Mucosa of rectum (tissue), 2 donors: ENCODE measurements around the gene TBC1D9B.

Experiments used
- H3K27ac ChIP-seq, 2 donors: one replicate each; pipeline ENCODE4 v1.7.0; 2013; ENCODE audit warnings: inconsistent platforms in 2 of 2, low read depth in 2 of 2, low read length in 2 of 2
- H3K27me3 ChIP-seq, 2 donors: one replicate each; pipeline ENCODE4 v1.7.0; 2013; ENCODE audit warnings: low read length in 2 of 2; ENCODE audit not compliant: control insufficient read depth in 2 of 2, insufficient read depth in 2 of 2
- H3K36me3 ChIP-seq, 2 donors: one replicate each; pipeline ENCODE4 v1.7.0; 2013; ENCODE audit warnings: low read length in 2 of 2; ENCODE audit not compliant: control insufficient read depth in 2 of 2, insufficient read depth in 2 of 2
- H3K4me1 ChIP-seq, 2 donors: one replicate each; pipeline ENCODE4 v1.7.0; 2013; ENCODE audit warnings: low read length in 2 of 2, mild to moderate bottlenecking in 1 of 2; ENCODE audit not compliant: control insufficient read depth in 2 of 2, insufficient read depth in 2 of 2
- H3K4me3 ChIP-seq, 2 donors: one replicate each; pipeline ENCODE4 v1.7.0; 2013; ENCODE audit warnings: low read length in 2 of 2
- H3K9ac ChIP-seq, 2 donors: one replicate each; pipeline ENCODE4 v1.7.0; 2013; ENCODE audit warnings: low read length in 2 of 2, low read depth in 1 of 2, mild to moderate bottlenecking in 1 of 2
- H3K9me3 ChIP-seq, 2 donors: one replicate each; pipeline ENCODE4 v1.7.0; 2013; ENCODE audit warnings: low read length in 2 of 2; ENCODE audit not compliant: control insufficient read depth in 2 of 2
- donor health status: healthy.
- donor health status: Normal muscosa, but diverticular disease.

TBC1D9B gene

DNA sequence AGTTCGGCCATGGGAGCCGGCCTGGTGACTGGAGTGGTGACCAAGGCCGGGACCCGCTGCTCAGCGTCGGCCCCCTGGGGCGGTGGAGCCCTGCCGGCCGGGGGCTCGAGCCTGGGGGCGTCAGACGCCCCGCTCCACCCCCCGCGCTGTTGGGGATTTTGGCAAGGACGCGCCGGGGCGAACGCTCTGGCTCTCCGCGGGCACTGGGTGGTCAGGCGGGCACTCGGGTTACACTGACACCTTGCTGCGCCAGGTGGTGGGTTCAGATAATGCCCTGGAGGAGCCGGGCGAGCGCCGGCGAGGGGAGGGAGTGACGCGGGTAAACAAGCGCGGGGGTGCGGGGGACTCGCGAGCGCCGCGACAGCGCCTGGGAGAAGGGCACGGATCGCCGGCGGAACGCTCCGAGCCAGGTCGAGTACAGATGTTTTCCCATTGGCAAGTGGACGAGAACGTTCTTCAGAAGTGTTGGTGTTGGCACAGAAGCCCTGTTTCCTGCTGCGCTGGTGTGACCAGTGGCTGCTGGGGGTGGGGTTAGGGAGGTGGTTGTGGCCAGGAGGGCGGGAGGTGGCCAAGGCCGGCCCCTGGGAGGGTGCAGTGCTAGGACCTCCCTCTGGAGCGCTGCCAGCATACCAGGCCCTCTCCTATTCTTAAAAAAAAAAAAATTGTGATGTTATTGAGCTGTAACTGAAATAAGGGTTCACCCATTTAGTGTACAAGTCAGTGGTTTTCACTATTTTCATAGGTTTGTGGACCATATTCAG, 86.2 kb downstream of the TBC1D9B start:
- Histone ChIP-seq H3K9ac (peak overlapping the region; percentile 95 to 98), H3K4me1 (peaks cover 66 to 68% of the 10 kb centered on the region in 2 donors), H3K27me3 (no peaks in the 10 kb centered on the region), H3K4me3 (peak overlapping the region; percentile 87 to 91), H3K36me3 (peaks cover 31 to 41% of the 10 kb centered on the region in 2 donors), H3K9me3 (no peaks in the 10 kb centered on the region), H3K27ac (peak overlapping the region; percentile 98 to 99)

DNA sequence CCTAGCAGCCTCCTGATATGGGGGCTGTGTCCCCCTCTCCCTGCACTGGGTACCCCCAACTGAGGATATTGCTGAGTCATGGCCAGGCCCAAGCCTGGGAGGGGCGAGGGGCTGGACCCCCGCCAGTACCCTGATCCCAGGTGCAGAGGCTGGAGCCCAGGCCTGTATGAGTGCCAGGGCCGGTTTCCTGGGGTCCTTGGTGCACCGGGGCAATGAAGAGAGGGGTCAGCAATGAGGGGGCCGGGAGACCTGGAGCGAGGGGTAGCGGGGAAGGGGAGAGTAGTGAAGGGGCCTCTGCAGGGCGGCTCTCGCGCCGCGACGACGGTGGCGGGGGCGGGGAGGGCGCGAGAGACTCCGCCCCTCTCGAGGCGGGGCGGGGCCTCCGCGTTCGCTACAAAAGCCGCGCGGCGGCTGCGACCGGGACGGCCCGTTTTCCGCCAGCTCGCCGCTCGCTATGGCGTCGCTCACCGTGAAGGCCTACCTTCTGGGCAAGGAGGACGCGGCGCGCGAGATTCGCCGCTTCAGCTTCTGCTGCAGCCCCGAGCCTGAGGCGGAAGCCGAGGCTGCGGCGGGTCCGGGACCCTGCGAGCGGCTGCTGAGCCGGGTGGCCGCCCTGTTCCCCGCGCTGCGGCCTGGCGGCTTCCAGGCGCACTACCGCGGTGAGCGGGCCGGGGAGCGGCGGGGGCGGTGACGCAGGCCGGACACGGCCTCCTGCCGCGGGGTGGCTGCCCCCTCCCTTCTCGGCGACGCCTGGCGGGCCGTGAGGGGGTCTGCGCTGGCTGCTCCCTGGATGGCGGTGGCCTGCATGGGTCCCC, 87.0 kb downstream of the TBC1D9B start, which contains the start of gene SQSTM1:
SQSTM1 (plus strand) TSS at position 423 of the 815 bp plus-strand sequence; CDS start at position 455, 32 bp downstream.
- Histone ChIP-seq H3K4me1 (peaks cover 61 to 62% of the 10 kb centered on the region in 2 donors), H3K27me3 (no peaks in the 10 kb centered on the region), H3K4me3 (peak within 1 kb of the TSS; percentile 87 to 91), H3K9ac (peak within 1 kb of the TSS; percentile 95 to 98), H3K9me3 (no peaks in the 10 kb centered on the region), H3K36me3 (peaks cover 28 to 34% of the 10 kb centered on the region in 2 donors), H3K27ac (peak within 1 kb of the TSS; percentile 98 to 99)

DNA sequence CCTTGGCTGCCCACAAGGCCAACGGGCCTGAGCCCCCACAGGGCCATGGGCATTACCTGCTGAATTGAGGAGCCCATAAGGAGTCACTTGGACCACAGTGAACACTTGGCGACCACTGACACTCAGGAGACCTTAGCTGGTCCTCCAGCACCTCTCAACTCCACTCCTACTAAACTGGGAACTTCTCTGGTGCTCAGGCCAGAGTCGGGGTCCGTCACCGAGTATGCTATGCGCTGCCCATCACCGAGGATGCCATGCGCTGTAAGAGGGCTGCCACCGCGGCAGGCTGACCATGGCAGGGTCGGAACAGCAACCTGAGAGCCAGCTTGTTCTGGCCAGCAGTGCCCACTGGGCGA, 87.6 kb downstream of the TBC1D9B start:
- Histone ChIP-seq H3K36me3 (peaks cover 22 to 28% of the 10 kb centered on the region in 2 donors), H3K9me3 (no peaks in the 10 kb centered on the region), H3K9ac (peak overlapping the region; percentile 74 to 98), H3K27ac (peak overlapping the region; percentile 98 to 99), H3K4me1 (peaks cover 55 to 57% of the 10 kb centered on the region in 2 donors), H3K27me3 (no peaks in the 10 kb centered on the region), H3K4me3 (peak overlapping the region; percentile 75 to 87)

- Histone ChIP-seq H3K27ac (peak overlapping the region; percentile 98 to 99), H3K4me3 (peak overlapping the region; percentile 75 to 87), H3K4me1 (peaks cover 49 to 51% of the 10 kb centered on the region in 2 donors), H3K27me3 (no peaks in the 10 kb centered on the region), H3K9me3 (no peaks in the 10 kb centered on the region), H3K9ac (peak overlapping the region; percentile 74 to 98), H3K36me3 (peaks cover 16 to 23% of the 10 kb centered on the region in 2 donors)
These were observed 88.2 kb downstream of the TBC1D9B start for GRCh38 chr5:179819296-179820126.

DNA sequence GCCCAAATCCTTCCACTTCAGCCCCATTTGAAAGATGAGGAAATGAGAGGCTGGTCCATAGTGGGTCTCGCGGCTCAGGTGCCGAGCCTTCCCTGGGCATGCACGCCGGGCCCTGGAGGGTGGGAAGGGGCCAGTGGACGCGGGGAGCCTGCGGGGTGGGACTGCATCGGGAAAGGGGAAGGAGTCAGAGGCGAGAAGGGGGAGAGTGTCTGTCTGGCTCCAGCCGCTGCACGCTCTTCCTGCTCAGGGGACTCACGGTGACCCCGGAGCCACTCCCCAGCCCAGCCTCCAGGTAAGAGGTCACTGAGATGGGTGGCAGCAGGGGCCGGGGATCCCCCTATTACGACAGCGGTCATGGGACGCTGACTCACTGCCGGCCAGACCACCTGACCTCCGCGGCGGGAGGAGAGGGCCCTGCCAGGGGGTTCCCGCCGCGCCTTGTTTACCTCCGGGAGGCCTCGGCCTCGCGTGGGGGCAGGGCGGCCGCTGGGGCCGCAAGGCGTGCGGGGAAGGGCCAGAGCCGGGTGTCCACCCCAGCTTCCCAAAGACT, 88.9 kb downstream of the TBC1D9B start:
- peaks cover 42 to 44% of the 10 kb centered on the region in 2 donors for H3K4me1 ChIP-seq
- no peaks in the 10 kb centered on the region for H3K9me3 ChIP-seq
- H3K27me3 ChIP-seq = no peaks in the 10 kb centered on the region
- peak overlapping the region; percentile 98 to 99 for H3K27ac ChIP-seq
- peak overlapping the region; percentile 67 to 87 for H3K4me3 ChIP-seq
- H3K9ac ChIP-seq = peak overlapping the region; percentile 70 to 98
- peaks cover 10 to 16% of the 10 kb centered on the region in 2 donors for H3K36me3 ChIP-seq

DNA sequence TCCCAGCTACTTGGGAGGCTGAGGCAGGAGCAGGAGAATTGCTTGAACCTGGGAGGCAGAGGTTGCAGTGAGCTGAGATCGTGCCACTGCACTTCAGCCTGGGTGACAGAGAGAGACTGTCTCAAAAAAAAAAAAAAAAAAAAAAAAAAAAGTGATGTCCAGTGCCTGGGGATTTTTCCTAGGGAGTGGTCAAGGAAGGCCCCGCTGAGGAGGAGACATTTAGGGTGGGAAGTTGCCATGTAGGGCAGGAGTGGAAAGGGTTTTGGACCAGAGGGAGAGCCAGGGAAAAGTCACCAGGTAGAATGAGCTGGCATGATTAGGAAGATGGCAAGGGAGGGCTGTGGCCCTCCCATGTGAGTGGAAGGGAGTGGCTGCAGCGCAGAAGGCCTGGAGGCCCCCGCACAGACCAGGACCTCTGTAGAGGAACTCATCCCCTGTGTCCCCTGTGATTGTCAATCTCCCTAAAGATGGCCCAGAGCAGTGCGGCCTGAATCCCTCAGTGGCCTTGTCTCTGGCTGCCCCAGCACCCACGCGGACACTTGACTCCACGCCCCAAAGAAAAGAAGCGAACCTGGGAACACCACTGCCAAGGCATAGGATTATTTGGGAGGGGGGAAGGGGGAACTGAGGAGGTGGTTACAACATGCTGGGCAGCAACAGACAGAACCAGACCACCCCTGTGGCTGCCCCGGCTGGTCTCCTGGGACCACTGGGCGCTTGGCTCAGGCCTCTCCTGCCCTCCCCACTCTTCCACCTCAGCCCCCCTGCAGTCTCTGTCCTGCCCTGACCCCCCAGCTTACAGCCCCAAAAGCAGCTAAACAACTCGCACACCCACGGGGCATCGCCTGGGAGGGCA, 89.6 kb downstream of the TBC1D9B start:
- Histone ChIP-seq H3K4me3 (peak overlapping the region; percentile 67 to 87), H3K36me3 (peaks cover 5 to 10% of the 10 kb centered on the region in 2 donors), H3K4me1 (peaks cover 37 to 39% of the 10 kb centered on the region in 2 donors), H3K27ac (peak overlapping the region; percentile 98 to 99), H3K27me3 (no peaks in the 10 kb centered on the region), H3K9ac (peak overlapping the region; percentile 70 to 98), H3K9me3 (no peaks in the 10 kb centered on the region)

- H3K9me3 ChIP-seq = no peaks in the 10 kb centered on the region
- peaks cover 0 to 4% of the 10 kb centered on the region in 2 donors for H3K36me3 ChIP-seq
- H3K9ac ChIP-seq = peak overlapping the region in 1 of 2 donors; percentile 64
- peak overlapping the region in 1 of 2 donors; percentile 43 for H3K27ac ChIP-seq
- no peaks in the 10 kb centered on the region for H3K27me3 ChIP-seq
- peak overlapping the region; percentile 49 to 56 for H3K4me3 ChIP-seq
- H3K4me1 ChIP-seq = peaks cover 30 to 34% of the 10 kb centered on the region in 2 donors
These were observed 90.2 kb downstream of the TBC1D9B start for GRCh38 chr5:179817470-179817840.

DNA sequence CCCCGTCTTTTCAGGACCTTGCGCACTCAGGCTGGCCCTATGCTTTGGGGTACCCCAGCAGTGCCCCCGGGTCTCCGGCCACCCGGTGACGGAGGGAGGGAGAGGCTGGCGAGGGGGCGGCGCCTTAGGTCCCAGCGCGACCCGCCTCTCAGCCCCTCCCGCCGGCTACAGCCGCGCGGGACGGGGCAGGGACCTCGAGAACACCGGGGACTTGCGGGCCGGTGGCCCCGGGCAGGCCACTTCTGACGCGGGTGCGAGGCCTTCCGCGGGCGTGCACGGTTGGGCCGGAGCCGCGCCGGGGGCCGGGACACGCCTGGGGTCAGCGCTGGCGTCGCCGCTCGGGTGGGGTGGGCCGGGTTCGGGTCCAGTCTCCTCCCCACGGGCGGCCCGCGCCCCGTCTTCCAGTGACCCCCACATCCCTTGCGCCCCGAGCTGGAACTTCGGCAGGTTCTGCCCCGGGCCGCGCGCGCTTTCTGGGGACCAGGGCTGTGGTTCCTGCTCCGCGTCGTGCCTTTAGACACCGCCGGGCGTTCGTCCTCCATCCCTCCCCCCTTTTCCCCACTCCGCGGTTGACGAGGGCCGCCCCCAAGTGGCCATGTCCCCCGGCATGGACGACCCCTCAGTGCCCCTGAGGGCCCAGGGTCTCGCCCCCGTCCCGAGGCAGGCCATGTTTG, 90.8 kb downstream of the TBC1D9B start:
- Histone ChIP-seq H3K27me3 (no peaks in the 10 kb centered on the region), H3K4me3 (peak overlapping the region; percentile 49 to 56), H3K9me3 (no peaks in the 10 kb centered on the region), H3K4me1 (peaks cover 25 to 29% of the 10 kb centered on the region in 2 donors), H3K36me3 (peaks cover 0 to 2% of the 10 kb centered on the region in 2 donors), H3K27ac (peak overlapping the region in 1 of 2 donors; percentile 43), H3K9ac (peak overlapping the region in 1 of 2 donors; percentile 64)
